Amniotic epithelial cell (primary cell): Measurements from ENCODE around the gene CKB.

Experiments
- DNase-seq: peaks from one replicate; pipeline ENCODE4 v3.0.0-alpha.2; 2010; ENCODE audit warnings: low read depth

CKB gene

GRCh38 chr14:103510724-103511693, 11.6 kb downstream of the CKB start:
- no peak for DNase-seq

GRCh38 chr14:103509864-103510723, 12.5 kb downstream of the CKB start:
- DNase-seq, result no peak

GRCh38 chr14:103508521-103509329, 13.9 kb downstream of the CKB start:
- DNase-seq, result no peak

GRCh38 chr14:103507751-103508150, 14.9 kb downstream of the CKB start:
- DNase-seq, result no peak

- DNase-seq, result no peak
Measured at GRCh38 chr14:103504991-103505565, 17.6 kb downstream of the CKB start.

GRCh38 chr14:103503296-103503695, 19.3 kb downstream of the CKB start:
- no peak for DNase-seq

GRCh38 chr14:103502877-103503276, 19.8 kb downstream of the CKB start:
- DNase-seq, result no peak

- DNase-seq, result no peak
Measured at GRCh38 chr14:103501921-103502669, 20.5 kb downstream of the CKB start.

GRCh38 chr14:103501041-103501870, 21.4 kb downstream of the CKB start:
- no peak for DNase-seq

- peak; percentile 76 for DNase-seq
Measured at GRCh38 chr14:103500148-103500990, 22.3 kb downstream of the CKB start.

GRCh38 chr14:103499709-103500108, 22.9 kb downstream of the CKB start:
- no peak for DNase-seq

GRCh38 chr14:103496776-103497175, 25.9 kb downstream of the CKB start:
- peak; percentile 64 for DNase-seq

GRCh38 chr14:103495854-103496253, 26.8 kb downstream of the CKB start:
- DNase-seq, result no peak

GRCh38 chr14:103492156-103492925, 30.3 kb downstream of the CKB start:
- no peak for DNase-seq

GRCh38 chr14:103491691-103492090, 30.9 kb downstream of the CKB start:
- DNase-seq, result no peak

- no peak for DNase-seq
Measured at GRCh38 chr14:103489621-103490020, 33.0 kb downstream of the CKB start.

GRCh38 chr14:103488960-103489359, 33.7 kb downstream of the CKB start:
- peak; percentile 30 for DNase-seq

- no peak for DNase-seq
Measured at GRCh38 chr14:103488071-103488470, 34.6 kb downstream of the CKB start.
